NB4 (cell line): ENCODE measurements around the gene FZR1.

Source experiments
- POLR2A ChIP-seq: IDR thresholded peaks from 2 replicates; pipeline ENCODE4 v1.6.1; 2011; ENCODE audit warnings: mild to moderate bottlenecking; ENCODE audit not compliant: insufficient read length; ENCODE audit errors: extremely low read depth
- TF ChIP-seq, protein P1 (sequence below): IDR thresholded peaks from one replicate; pipeline ENCODE4 v1.5.1; 2012; ENCODE audit warnings: low read depth, low read length
- TF ChIP-seq, protein P2 (sequence below): IDR thresholded peaks from 2 replicates; pipeline ENCODE4 v1.6.1; 2011; ENCODE audit warnings: low read depth, low read length

DNA sequence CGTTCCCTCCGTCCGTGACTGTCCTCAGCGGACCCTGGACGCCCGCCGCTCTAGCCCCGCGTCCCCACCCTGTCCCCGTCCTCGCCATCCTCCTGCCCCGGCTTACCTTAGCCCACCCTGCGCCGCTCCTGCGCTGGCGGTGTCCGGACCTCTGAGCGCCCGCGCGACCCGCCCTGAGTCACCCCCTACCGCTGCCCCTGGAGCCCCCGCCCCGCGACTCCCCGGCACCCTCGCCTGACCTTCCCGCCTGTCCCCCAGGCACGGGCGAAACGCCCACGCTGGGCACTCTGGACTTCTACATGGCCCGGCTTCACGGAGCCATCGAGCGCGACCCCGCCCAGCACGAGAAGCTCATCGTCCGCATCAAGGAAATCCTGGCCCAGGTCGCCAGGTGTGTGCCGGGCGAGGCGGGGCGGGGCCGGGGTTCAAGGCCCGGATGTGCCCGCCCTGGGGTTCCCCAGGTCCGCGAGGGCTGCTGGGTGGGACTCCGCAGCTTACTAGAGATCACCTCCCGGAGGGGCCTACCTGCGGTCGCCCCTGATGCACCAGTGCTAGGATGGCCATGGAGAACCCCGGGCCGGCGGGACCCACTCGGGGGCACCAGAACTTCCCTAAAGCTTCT, 71.7 kb downstream of the FZR1 start:
- TF ChIP-seq, protein P1, sequence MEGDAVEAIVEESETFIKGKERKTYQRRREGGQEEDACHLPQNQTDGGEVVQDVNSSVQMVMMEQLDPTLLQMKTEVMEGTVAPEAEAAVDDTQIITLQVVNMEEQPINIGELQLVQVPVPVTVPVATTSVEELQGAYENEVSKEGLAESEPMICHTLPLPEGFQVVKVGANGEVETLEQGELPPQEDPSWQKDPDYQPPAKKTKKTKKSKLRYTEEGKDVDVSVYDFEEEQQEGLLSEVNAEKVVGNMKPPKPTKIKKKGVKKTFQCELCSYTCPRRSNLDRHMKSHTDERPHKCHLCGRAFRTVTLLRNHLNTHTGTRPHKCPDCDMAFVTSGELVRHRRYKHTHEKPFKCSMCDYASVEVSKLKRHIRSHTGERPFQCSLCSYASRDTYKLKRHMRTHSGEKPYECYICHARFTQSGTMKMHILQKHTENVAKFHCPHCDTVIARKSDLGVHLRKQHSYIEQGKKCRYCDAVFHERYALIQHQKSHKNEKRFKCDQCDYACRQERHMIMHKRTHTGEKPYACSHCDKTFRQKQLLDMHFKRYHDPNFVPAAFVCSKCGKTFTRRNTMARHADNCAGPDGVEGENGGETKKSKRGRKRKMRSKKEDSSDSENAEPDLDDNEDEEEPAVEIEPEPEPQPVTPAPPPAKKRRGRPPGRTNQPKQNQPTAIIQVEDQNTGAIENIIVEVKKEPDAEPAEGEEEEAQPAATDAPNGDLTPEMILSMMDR, result no peak
- TF ChIP-seq POLR2A, result no peak
- TF ChIP-seq, protein P2, sequence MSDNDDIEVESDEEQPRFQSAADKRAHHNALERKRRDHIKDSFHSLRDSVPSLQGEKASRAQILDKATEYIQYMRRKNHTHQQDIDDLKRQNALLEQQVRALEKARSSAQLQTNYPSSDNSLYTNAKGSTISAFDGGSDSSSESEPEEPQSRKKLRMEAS, result no peak
